ENCODE data around the gene PNCK.

The PNCK gene

DNA sequence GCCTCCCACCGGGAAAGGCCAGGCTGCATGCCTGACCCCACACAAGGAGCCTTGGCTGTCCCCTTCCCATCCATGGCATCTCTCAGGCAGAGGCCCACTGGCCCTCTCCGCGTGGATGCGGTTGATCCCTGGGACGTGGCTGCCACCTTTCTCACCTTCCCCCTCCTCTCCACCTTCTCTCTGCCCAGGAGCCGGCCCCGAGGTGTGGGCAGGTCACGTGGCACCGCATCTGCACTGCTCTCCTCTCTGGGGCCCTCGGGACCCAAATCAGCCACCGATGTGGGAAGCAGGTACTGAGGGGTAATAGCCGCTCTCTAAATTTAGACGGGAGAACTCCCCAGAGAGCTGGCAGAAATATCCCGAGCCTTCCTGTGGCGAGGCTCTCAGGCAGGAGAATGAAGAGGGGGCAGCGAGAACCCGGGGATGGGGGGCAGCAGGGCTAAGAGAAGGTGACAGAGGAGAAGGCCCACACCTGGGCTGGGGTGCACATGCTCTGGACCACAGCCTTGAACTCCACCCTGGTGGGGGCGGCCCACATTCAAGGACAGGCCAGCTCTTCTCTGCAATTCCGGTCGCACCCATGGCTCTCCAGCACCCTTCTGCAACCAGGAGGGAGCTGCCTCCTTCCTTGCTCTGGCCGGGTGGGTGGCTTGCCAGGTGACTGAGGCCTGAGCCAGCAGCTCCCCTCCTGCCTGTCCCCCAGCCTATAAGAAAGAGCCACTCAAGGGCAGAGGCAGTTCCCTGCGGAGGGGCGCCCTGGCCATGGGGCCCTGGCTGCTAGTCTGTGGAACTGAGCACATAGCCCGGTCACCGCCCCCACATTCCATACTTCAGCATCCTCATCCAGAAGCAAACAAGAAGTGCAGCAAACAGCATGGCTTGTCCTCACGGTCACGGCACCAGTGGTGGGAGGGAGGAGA is 36.2 kb downstream of the PNCK start:
- TF ChIP-seq, protein P1, sequence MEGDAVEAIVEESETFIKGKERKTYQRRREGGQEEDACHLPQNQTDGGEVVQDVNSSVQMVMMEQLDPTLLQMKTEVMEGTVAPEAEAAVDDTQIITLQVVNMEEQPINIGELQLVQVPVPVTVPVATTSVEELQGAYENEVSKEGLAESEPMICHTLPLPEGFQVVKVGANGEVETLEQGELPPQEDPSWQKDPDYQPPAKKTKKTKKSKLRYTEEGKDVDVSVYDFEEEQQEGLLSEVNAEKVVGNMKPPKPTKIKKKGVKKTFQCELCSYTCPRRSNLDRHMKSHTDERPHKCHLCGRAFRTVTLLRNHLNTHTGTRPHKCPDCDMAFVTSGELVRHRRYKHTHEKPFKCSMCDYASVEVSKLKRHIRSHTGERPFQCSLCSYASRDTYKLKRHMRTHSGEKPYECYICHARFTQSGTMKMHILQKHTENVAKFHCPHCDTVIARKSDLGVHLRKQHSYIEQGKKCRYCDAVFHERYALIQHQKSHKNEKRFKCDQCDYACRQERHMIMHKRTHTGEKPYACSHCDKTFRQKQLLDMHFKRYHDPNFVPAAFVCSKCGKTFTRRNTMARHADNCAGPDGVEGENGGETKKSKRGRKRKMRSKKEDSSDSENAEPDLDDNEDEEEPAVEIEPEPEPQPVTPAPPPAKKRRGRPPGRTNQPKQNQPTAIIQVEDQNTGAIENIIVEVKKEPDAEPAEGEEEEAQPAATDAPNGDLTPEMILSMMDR (IDR thresholded peaks at IDR 0.05; ENCODE audit: low read depth, low read length, missing control alignments), result no peak
- no peak overlapping the region for H3K4me3 ChIP-seq (ENCODE audit: low read depth, low read length)
- no peak for DNase-seq (ENCODE audit: low read depth)

DNA sequence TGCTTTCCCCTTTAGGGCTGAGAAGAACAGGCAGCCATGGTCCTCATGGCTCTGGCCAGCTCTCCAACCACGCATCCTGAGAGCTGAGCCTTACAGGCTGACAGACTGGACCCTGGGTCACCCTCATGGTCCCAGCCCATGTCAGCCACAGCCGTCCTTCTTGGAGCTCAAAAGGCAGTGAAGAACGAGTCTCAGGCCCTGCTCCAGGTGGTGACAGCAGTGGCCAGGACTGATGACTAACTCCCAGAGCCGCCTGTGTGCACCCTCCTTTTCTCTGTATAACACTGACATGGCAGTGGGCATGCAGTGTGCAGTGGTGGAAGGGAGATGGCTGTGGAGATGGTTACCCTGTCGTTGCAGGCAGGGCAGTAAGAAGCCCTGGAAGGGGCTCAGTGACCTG is 36.9 kb downstream of the PNCK start:
- no peak for DNase-seq (ENCODE audit: low read depth)
- TF ChIP-seq, protein P1 (IDR thresholded peaks at IDR 0.05; ENCODE audit: low read depth, low read length, missing control alignments), result no peak
- no peak overlapping the region for H3K4me3 ChIP-seq (ENCODE audit: low read depth, low read length)

GRCh38 chrX:153635788-153636668 is 37.6 kb downstream of the PNCK start:
- H3K4me3 ChIP-seq (ENCODE audit: low read depth, low read length), result no peak overlapping the region
- no peak for DNase-seq (ENCODE audit: low read depth)
- TF ChIP-seq, protein P1 (IDR thresholded peaks at IDR 0.05; ENCODE audit: low read depth, low read length, missing control alignments), result peak; percentile 46

DNA sequence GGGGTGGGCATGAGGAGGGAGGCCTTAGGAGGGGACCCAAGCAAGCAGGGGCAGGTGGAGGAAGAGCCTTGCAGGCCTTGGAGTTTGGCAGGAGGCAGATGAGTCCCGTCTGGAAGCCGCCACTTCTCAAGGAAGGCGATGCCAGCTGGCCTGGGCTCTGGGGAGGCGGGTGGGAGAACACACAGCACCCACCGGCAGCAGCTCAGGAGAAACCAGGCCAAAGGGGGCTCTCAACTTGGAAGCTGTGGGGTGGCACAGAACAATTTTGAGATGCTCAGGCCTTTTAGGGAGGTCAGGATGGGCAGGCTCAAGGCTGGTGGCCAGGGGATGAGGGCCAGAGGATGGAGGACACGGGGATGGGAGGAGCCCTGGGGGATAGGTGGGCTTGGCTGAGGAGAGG is 38.2 kb downstream of the PNCK start:
- TF ChIP-seq, protein P1 (IDR thresholded peaks at IDR 0.05; ENCODE audit: low read depth, low read length, missing control alignments), result no peak
- no peak overlapping the region for H3K4me3 ChIP-seq (ENCODE audit: low read depth, low read length)

DNA sequence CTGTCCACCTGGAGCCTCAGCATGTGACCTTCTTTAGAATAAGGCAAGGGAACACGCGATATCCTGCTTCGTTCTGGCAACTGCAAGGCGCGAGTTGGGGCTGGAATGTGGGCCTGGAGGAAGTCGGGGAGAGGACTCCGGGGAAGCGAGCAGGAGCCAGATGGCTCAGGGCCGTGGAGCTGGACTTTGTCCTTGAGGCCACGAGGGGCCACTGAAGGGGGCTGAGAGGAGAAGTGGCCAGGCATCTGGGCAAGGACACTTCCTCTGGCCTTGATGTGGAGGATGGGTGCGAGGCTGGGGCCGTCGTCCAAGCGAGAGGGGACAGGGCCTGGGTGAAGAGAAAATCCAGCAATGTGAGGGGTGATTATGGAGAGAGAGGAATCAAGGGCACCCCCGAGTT is 38.8 kb downstream of the PNCK start:
- no peak for DNase-seq (ENCODE audit: low read depth)
- H3K4me3 ChIP-seq (ENCODE audit: low read depth, low read length), result no peak overlapping the region
- TF ChIP-seq, protein P1 (IDR thresholded peaks at IDR 0.05; ENCODE audit: low read depth, low read length, missing control alignments), result no peak

More for the DNA sequence above, 38.2 kb downstream of the PNCK start:
- DNase-seq (ENCODE audit: low read depth), result no peak

GRCh38 chrX:153634236-153634635 is 39.4 kb downstream of the PNCK start:
- no peak overlapping the region for H3K4me3 ChIP-seq (ENCODE audit: low read depth, low read length)
- no peak for DNase-seq (ENCODE audit: low read depth)
- TF ChIP-seq, protein P1 (IDR thresholded peaks at IDR 0.05; ENCODE audit: low read depth, low read length, missing control alignments), result no peak

Data from GM12864 (cell line).